ENCODE results near the gene CCS.
"Not testable (repeated sequence)": the region's sequence is repeated elsewhere in the genome, so short reads cannot be mapped to it uniquely, and the experiment has no call there.

DNA sequence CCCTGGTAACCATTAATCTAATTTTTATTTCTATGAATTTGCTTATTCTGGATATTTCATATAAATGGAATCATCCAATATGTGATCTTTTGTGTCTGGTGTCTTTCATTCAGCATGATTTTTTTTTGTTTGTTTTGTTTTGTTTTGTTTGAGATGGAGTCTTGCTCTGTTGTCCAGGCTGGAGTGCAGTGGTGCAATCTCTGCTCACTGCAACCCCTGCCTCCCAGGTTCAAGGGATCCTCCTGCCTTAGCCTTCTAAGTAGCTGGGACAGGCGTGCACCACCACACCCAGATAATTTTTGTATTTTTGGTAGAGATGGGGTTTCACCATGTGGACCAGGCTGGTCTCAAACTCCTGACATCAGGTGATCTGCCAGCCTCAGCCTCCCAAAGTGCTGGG is 7.5 kb upstream of the CCS start:
- TF ChIP-seq, protein P1, sequence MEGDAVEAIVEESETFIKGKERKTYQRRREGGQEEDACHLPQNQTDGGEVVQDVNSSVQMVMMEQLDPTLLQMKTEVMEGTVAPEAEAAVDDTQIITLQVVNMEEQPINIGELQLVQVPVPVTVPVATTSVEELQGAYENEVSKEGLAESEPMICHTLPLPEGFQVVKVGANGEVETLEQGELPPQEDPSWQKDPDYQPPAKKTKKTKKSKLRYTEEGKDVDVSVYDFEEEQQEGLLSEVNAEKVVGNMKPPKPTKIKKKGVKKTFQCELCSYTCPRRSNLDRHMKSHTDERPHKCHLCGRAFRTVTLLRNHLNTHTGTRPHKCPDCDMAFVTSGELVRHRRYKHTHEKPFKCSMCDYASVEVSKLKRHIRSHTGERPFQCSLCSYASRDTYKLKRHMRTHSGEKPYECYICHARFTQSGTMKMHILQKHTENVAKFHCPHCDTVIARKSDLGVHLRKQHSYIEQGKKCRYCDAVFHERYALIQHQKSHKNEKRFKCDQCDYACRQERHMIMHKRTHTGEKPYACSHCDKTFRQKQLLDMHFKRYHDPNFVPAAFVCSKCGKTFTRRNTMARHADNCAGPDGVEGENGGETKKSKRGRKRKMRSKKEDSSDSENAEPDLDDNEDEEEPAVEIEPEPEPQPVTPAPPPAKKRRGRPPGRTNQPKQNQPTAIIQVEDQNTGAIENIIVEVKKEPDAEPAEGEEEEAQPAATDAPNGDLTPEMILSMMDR (IDR thresholded peaks at IDR 0.05): not testable (repeated sequence)
- TF ChIP-seq POLR2A (IDR thresholded peaks at IDR 0.05): not testable (repeated sequence)
